Calu3 (cell line): ENCODE measurements around the gene BTBD18. TPM values are rescaled to one million over a fixed set of nuclear protein-coding genes. Genes with fewer than 3 reads are reported as not detected.
A peak's percentile ranks its signal among the peaks of the same experiment; 100 is the strongest.
"Not testable (repeated sequence)": the region's sequence is repeated elsewhere in the genome, so short reads cannot be mapped to it uniquely, and the experiment has no call there.

Source experiments
- BruUV-seq: library from RNA; stranded (reverse); fragments of 400-500 nt; replicated peaks from 2 replicates; lab custom pipeline; 2021; lab: Mats Ljungman, UMichigan
- CTCF ChIA-PET: fragments of 300-600 bp; sonication (Branson Sonifier 250); formaldehyde crosslinking; loops from one replicate; lab custom pipeline; 2022; ENCODE audit warnings: antibody characterized with exemption; lab: Charles Lee
- DNase-seq: peaks from one replicate; pipeline ENCODE4 v3.0.0; 2022
- H3K27ac Mint-ChIP-seq: one replicate; pipeline ENCODE4 v1.8.0; 2022; ENCODE audit warnings: mixed read lengths; ENCODE audit not compliant: unreplicated experiment
- H3K27me3 Mint-ChIP-seq: one replicate; pipeline ENCODE4 v1.8.0; 2022; ENCODE audit warnings: mixed read lengths; ENCODE audit not compliant: unreplicated experiment
- H3K36me3 Mint-ChIP-seq: one replicate; pipeline ENCODE4 v1.8.0; 2022; ENCODE audit warnings: mild to moderate bottlenecking, moderate library complexity, mixed read lengths; ENCODE audit not compliant: insufficient read depth, unreplicated experiment
- H3K4me1 Mint-ChIP-seq: one replicate; pipeline ENCODE4 v1.8.0; 2022; ENCODE audit warnings: mild to moderate bottlenecking, low read depth, mixed read lengths; ENCODE audit not compliant: unreplicated experiment
- H3K4me3 Mint-ChIP-seq: one replicate; pipeline ENCODE4 v1.8.0; 2022; ENCODE audit warnings: mild to moderate bottlenecking, low read depth, moderate library complexity, mixed read lengths; ENCODE audit not compliant: unreplicated experiment
- H3K9me3 Mint-ChIP-seq: one replicate; pipeline ENCODE4 v1.8.0; 2022; ENCODE audit warnings: low read depth, mixed read lengths; ENCODE audit not compliant: unreplicated experiment
- intact Hi-C: fragments of 100-400 bp; cut with micrococcal nuclease; formaldehyde crosslinking; loops from one replicate; pipeline ENCODE4 v1.10.0; 2022; ENCODE audit not compliant: unreplicated experiment
- total RNA-seq: library from RNA; stranded (reverse); gene quantifications from 2 replicates; pipeline ENCODE4 v1.2.3, GENCODE V29; 2022
- TF ChIP-seq, protein P1 (sequence below): fragments of 200-600 bp; IDR thresholded peaks from one replicate; pipeline ENCODE4 v1.8.0; 2022; ENCODE audit warnings: antibody characterized with exemption; ENCODE audit not compliant: unreplicated experiment

Gene BTBD18
- total RNA-seq, 1 experiment from 2014 or later = not detected

DNA sequence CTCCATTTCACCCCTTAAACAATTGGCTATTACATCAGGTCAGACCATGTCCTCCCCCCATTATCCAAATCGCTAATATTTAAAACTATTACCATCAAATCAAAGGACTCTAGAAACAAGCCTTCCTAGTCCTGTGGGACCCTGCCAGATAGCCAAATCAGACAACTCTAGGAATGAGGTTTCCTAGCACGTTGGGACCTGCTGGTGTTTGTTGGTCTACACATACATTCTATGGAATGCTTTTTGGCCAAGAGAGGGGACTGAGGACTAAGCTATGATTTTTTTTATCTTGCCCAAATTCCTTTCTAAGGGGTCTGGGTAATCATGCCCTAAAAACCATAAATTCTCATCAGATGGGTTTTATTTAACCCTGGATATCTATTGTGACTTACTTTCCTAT lies 24.4 kb downstream of the BTBD18 start:
- intact Hi-C loops = no loop called here
- Mint-ChIP-seq H3K4me3 (no peak overlapping the region), H3K9me3 (no peaks in the 10 kb centered on the region), H3K4me1 (peaks cover 9% of the 10 kb centered on the region), H3K27me3 (no peaks in the 10 kb centered on the region), H3K36me3 (peaks cover 18% of the 10 kb centered on the region), H3K27ac (no peak overlapping the region)
- CTCF ChIA-PET = no interaction called here
- DNase-seq = no peak
- no TSS peak for BruUV-seq
- TF ChIP-seq, protein P1, sequence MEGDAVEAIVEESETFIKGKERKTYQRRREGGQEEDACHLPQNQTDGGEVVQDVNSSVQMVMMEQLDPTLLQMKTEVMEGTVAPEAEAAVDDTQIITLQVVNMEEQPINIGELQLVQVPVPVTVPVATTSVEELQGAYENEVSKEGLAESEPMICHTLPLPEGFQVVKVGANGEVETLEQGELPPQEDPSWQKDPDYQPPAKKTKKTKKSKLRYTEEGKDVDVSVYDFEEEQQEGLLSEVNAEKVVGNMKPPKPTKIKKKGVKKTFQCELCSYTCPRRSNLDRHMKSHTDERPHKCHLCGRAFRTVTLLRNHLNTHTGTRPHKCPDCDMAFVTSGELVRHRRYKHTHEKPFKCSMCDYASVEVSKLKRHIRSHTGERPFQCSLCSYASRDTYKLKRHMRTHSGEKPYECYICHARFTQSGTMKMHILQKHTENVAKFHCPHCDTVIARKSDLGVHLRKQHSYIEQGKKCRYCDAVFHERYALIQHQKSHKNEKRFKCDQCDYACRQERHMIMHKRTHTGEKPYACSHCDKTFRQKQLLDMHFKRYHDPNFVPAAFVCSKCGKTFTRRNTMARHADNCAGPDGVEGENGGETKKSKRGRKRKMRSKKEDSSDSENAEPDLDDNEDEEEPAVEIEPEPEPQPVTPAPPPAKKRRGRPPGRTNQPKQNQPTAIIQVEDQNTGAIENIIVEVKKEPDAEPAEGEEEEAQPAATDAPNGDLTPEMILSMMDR = no peak

DNA sequence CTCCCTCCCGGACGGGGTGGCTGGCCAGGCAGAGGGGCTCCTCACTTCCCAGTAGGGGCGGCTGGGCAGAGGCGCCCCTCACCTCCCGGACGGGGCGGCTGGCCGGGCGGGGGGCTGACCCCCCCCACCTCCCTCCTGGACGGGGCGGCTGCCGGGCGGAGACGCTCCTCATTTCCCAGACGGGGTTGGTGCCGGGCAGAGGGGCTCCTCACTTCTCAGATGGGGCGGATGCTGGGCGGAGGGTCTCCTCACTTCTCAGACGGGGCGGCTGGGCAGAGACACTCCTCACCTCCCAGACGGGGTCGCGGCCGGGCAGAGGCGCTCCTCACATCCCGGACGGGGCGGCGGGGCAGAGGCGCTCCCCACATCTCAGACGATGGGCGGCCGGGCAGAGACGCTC lies 34.9 kb downstream of the BTBD18 start:
- H3K27ac Mint-ChIP-seq, BruUV-seq, H3K27me3 Mint-ChIP-seq, CTCF ChIA-PET, H3K9me3 Mint-ChIP-seq, H3K4me3 Mint-ChIP-seq, intact Hi-C loops, DNase-seq: not testable (repeated sequence)
- H3K4me1 Mint-ChIP-seq = peaks cover 14% of the 10 kb centered on the region
- H3K36me3 Mint-ChIP-seq = peaks cover 47% of the 10 kb centered on the region

DNA sequence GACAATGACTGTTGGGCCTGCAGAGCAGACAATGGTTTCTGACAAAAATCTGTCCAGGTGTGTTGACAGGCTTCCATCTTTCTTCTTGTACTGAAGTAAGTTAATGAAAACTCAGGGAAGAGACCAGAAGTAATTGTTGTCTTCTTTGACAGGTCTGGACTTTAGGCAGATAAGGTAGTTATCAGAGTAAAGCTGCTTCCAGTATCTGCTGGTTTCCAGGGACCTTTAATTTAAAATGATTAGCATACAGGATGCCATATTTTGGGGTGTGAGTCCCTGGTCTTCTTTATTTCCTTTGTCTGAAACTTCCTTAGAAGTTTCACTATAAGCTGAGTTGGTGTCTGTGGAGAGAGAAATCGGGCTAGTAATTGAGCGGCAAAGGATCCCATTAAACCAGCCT lies 37.8 kb downstream of the BTBD18 start:
- Mint-ChIP-seq H3K27me3 (no peaks in the 10 kb centered on the region), H3K4me3 (peak overlapping the region; percentile 88), H3K4me1 (peaks cover 26% of the 10 kb centered on the region), H3K9me3 (no peaks in the 10 kb centered on the region), H3K36me3 (peaks cover 51% of the 10 kb centered on the region), H3K27ac (peak overlapping the region; percentile 88)
- CTCF ChIA-PET = no interaction called here
- TF ChIP-seq, protein P1 = no peak
- no TSS peak for BruUV-seq
- intact Hi-C loops = loop anchor here (5.0 kb wide), 1 partner anchor 47 kb away; the partner anchor contains the start of gene ZDHHC5
- no peak for DNase-seq

DNA sequence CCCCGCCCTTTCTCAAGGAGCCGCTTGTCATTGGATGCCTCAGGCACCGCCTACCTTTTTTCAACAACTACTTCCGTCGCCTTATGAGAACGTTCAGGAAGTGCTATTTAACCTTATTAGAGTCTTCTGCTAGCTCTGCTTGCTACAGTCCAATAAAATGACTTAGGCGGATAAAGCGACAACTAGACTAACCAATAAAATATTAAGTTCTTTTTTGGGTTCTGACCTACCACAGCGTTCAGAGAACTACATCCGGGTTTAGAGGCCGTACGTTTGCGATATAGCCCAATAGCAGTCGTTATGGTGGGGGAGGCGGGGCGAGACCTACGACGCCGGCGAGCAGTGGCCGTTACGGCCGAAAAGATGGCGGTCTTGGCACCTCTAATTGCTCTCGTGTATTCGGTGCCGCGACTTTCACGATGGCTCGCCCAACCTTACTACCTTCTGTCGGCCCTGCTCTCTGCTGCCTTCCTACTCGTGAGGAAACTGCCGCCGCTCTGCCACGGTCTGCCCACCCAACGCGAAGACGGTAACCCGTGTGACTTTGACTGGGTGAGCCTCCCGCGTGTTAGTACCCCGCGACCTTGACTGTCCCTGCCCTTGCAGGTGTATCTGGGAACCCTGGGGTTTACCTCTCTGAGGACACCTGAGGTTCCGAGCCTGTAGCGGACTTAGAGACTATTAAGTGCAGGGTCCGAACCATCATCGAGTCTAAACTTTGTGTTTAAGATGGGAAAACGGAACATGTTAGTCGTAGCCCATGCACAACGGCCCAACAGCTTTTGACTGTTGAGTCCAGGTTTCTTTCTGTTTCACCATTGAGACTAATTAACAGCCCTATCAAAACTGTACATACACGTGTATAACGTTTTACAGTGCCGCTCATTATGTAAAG lies 39.1 kb downstream of the BTBD18 start, which contains the start of gene TMX2:
TSS of gene TMX2 (plus strand) at position 338 of the 895 bp plus-strand sequence. CDS start at position 364, 26 bp downstream.
- H3K4me1 Mint-ChIP-seq = peaks cover 26% of the 10 kb centered on the region
- peaks cover 52% of the 10 kb centered on the region for H3K36me3 Mint-ChIP-seq
- TF ChIP-seq, protein P1 = no peak
- H3K9me3 Mint-ChIP-seq = no peaks in the 10 kb centered on the region
- CTCF ChIA-PET = interaction anchor here (0.7 to 1.4 kb wide), 5 partner anchors 29 to 192 kb away, joined by 3 to 6 read pairs (median 4); partner anchors contain the start of gene SELENOH
- peak; percentile 94 for DNase-seq
- intact Hi-C loops = loop anchor here (5.0 kb wide), 1 partner anchor 45 kb away; the partner anchor contains the start of gene ZDHHC5
- peak within 1 kb of the TSS; percentile 88 for H3K27ac Mint-ChIP-seq
- H3K4me3 Mint-ChIP-seq = peak within 1 kb of the TSS; percentile 88
- BruUV-seq = TSS peak; percentile 76
- H3K27me3 Mint-ChIP-seq = no peaks in the 10 kb centered on the region
